Thoracic aorta (tissue), 2 donors: ENCODE results near the gene GID8. TPM values are rescaled to one million over a fixed set of nuclear protein-coding genes. Genes with fewer than 3 reads are reported as not detected.

ENCODE experiments used
- ATAC-seq: fragments of 150-250 bp; one replicate; pipeline ENCODE4 v1.8.0; 2017; ENCODE audit warnings: low read depth; ENCODE audit not compliant: insufficient number of reproducible peaks, low FRiP score
- DNase-seq: peaks from one replicate; pipeline ENCODE4 v3.0.0-alpha.2; 2020; ENCODE audit warnings: low spot score
- H3K27ac ChIP-seq, 2 donors: fragments of 200-600 bp; sonication (generic); 1 replicate in 1 of 2; 2 replicates in 1 of 2; pipeline ENCODE4 v1.5.1; 2016; ENCODE audit warnings: mild to moderate bottlenecking in 2 of 2, moderate library complexity in 2 of 2
- H3K27me3 ChIP-seq: fragments of 200-600 bp; sonication (generic); replicated peaks from 2 replicates; pipeline ENCODE4 v1.6.0; 2016; ENCODE audit warnings: mild to moderate bottlenecking; ENCODE audit not compliant: insufficient read depth
- H3K36me3 ChIP-seq: fragments of 200-600 bp; sonication (generic); one replicate; pipeline ENCODE4 v1.5.1; 2016
- H3K4me1 ChIP-seq, 2 donors: fragments of 200-600 bp; sonication (generic); 1 replicate in 1 of 2; 2 replicates in 1 of 2; pipeline versions ENCODE4 v1.5.1 to v1.6.0; 2016; ENCODE audit warnings: low read depth in 2 of 2, mild to moderate bottlenecking in 1 of 2; ENCODE audit not compliant: control insufficient read depth in 1 of 2
- H3K4me3 ChIP-seq: fragments of 200-600 bp; sonication (generic); 2 replicates; pipeline ENCODE4 v1.5.1; 2016; ENCODE audit warnings: mild to moderate bottlenecking
- H3K9me3 ChIP-seq: fragments of 200-600 bp; sonication (generic); 2 replicates; pipeline ENCODE4 v1.5.1; 2016
- CTCF ChIP-seq: fragments of 200-600 bp; sonication (generic); IDR thresholded peaks from one replicate; pipeline ENCODE4 v1.5.1; 2019; ENCODE audit warnings: antibody characterized with exemption
- total RNA-seq, 2 donors: library from RNA; depleted of rRNA; stranded (reverse); fragments of >200 nt; gene quantifications; one replicate each; pipeline versions ENCODE4 v1.1.0 to v1.2.3, GENCODE V29; 2016

Gene GID8
- total RNA-seq, 2 donors from 2014 or later, result 29.1 to 30.3 TPM

- Histone ChIP-seq H3K4me1 (peaks cover 9 to 37% of the 10 kb centered on the region in 2 donors), H3K27ac (no peak overlapping the region), H3K27me3 (no peaks in the 10 kb centered on the region), H3K36me3 (peaks cover 37% of the 10 kb centered on the region), H3K4me3 (no peak overlapping the region), H3K9me3 (no peaks in the 10 kb centered on the region)
- no peak for TF ChIP-seq CTCF
- DNase-seq (no peak), ATAC-seq (no peak)
Measured at GRCh38 chr20:62941792-62942191, 3.8 kb downstream of the GID8 start.

DNA sequence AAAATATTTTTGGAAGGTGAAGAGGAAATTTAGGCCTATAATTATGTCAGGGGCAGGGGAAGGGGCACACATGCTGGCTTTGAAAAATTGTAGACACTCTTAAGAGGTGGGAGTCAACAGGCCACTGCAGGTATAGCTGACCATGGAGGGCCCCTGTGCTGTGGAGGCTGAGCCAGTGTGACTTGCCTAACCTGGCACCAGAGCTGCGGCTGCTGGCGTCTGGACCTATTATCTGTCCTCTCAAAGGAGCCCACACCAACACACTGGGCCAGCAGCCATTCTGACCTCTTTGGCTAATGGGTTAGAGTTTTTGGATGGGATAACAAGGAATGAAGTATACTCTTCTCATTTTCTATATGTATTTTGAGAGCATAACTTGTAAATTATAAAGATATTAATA is 4.5 kb downstream of the GID8 start:
- no peak for DNase-seq
- peaks cover 37% of the 10 kb centered on the region for H3K36me3 ChIP-seq
- H3K4me1 ChIP-seq, result peaks cover 9 to 40% of the 10 kb centered on the region in 2 donors
- H3K27me3 ChIP-seq, result no peaks in the 10 kb centered on the region
- no peak overlapping the region for H3K4me3 ChIP-seq
- H3K9me3 ChIP-seq, result no peaks in the 10 kb centered on the region
- ATAC-seq, result no peak
- no peak for TF ChIP-seq CTCF
- H3K27ac ChIP-seq, result no peak overlapping the region

DNA sequence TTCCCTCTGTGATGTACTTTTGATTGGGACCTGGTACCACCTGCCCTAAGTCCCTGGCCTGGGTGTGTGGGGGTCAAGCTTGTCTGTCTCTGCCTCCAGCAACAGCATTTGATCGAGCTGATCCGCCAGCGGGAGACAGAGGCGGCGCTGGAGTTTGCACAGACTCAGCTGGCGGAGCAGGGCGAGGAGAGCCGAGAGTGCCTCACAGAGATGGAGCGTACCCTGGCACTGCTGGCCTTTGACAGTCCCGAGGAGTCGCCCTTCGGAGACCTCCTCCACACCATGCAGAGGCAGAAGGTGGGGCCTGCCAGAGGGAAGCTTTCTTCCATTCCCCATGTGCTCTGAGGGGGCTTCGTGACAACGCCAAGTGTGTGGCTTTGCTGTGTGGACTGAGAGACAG is 5.4 kb downstream of the GID8 start:
- H3K4me3 ChIP-seq, result no peak overlapping the region
- peaks cover 42% of the 10 kb centered on the region for H3K36me3 ChIP-seq
- TF ChIP-seq CTCF, result no peak
- no peak overlapping the region for H3K27ac ChIP-seq
- H3K9me3 ChIP-seq, result no peaks in the 10 kb centered on the region
- DNase-seq (no peak), ATAC-seq (no peak)
- H3K4me1 ChIP-seq, result peaks cover 9 to 40% of the 10 kb centered on the region in 2 donors
- H3K27me3 ChIP-seq, result no peaks in the 10 kb centered on the region

GRCh38 chr20:62944184-62944583 is 6.2 kb downstream of the GID8 start:
- DNase-seq (no peak), ATAC-seq (no peak)
- TF ChIP-seq CTCF, result no peak
- peaks cover 46% of the 10 kb centered on the region for H3K36me3 ChIP-seq
- no peaks in the 10 kb centered on the region for H3K27me3 ChIP-seq
- no peak overlapping the region for H3K4me3 ChIP-seq
- H3K9me3 ChIP-seq, result no peaks in the 10 kb centered on the region
- H3K4me1 ChIP-seq, result peaks cover 6 to 36% of the 10 kb centered on the region in 2 donors
- no peak overlapping the region for H3K27ac ChIP-seq

DNA sequence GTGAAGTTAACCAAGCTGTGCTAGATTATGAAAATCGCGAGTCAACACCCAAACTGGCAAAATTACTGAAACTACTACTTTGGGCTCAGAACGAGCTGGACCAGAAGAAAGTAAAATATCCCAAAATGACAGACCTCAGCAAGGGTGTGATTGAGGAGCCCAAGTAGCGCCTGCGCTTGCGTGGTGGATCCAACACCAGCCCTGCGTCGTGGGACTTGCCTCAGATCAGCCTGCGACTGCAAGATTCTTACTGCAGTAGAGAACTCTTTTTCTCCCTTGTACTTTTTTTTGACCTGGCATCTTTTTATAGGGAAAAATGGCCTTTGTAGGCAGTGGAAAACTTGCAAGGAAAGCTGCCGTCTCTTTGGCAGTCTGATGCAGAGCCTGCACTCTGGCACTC is 6.8 kb downstream of the GID8 start:
- H3K9me3 ChIP-seq, result no peaks in the 10 kb centered on the region
- DNase-seq, result no peak
- peaks cover 48% of the 10 kb centered on the region for H3K36me3 ChIP-seq
- H3K4me1 ChIP-seq, result peaks cover under 1 to 30% of the 10 kb centered on the region in 2 donors
- H3K4me3 ChIP-seq, result no peak overlapping the region
- no peak for ATAC-seq
- no peak for TF ChIP-seq CTCF
- H3K27ac ChIP-seq, result no peak overlapping the region
- no peaks in the 10 kb centered on the region for H3K27me3 ChIP-seq
